Left lung (tissue), 10 donors: Measurements from ENCODE around the gene C2orf78. TPM values are rescaled to one million over a fixed set of nuclear protein-coding genes. Genes with fewer than 3 reads are reported as not detected.
"Not testable (repeated sequence)": the region's sequence is repeated elsewhere in the genome, so short reads cannot be mapped to it uniquely, and the experiment has no call there.

Source experiments
- ATAC-seq: fragments of 200-7000 bp; cut with Tn5 transposase; one replicate; pipeline ENCODE4 v1.9.1; 2020; ENCODE audit warnings: moderate library complexity
- DNase-seq, 4 donors: peaks; one replicate each; pipeline ENCODE4 v3.0.0-alpha.2; 2013 to 2020
- H3K27ac ChIP-seq, 2 donors: fragments of 200-600 bp; sonication (generic) in 1 of 2; one replicate each; pipeline versions ENCODE4 v1.5.0 to v1.8.0; 2020 to 2021
- H3K27me3 ChIP-seq, 2 donors: fragments of 200-600 bp; sonication (generic) in 1 of 2; one replicate each; pipeline versions ENCODE4 v1.5.0 to v1.8.0; 2020 to 2021
- H3K36me3 ChIP-seq, 2 donors: fragments of 200-600 bp; sonication (generic) in 1 of 2; one replicate each; pipeline versions ENCODE4 v1.5.0 to v1.8.0; 2020 to 2021
- H3K4me1 ChIP-seq, 2 donors: fragments of 200-600 bp; one replicate each; pipeline ENCODE4 v1.8.0; 2021
- H3K4me3 ChIP-seq, 2 donors: fragments of 200-600 bp; sonication (generic) in 1 of 2; one replicate each; pipeline versions ENCODE4 v1.5.0 to v1.8.0; 2020 to 2021; ENCODE audit warnings: mild to moderate bottlenecking in 1 of 2
- H3K9me3 ChIP-seq, 2 donors: fragments of 200-600 bp; sonication (generic) in 1 of 2; one replicate each; pipeline versions ENCODE4 v1.5.0 to v1.8.0; 2020 to 2021
- intact Hi-C, 2 donors: fragments of 100-400 bp; cut with DNase I; formaldehyde crosslinking; loops; one replicate each; pipeline versions ENCODE4 v1.11.2 to v1.14.2; 2022
- polyA plus RNA-seq, 6 donors: library from polyadenylated mRNA; unstranded; fragments of 120-200 nt; gene quantifications; one replicate each; pipeline ENCODE4 v1.2.1, GENCODE V29; 2013; ENCODE audit not compliant: insufficient read length in 6 of 6
- total RNA-seq, 2 donors: library from RNA; stranded (reverse); fragmentation: NEBNext Ultra II Directional; extraction: Animal tissue kit (Norgen Biotek cat#: 25700); gene quantifications; one replicate each; pipeline ENCODE4 v1.2.1, GENCODE V29; 2021
- TF ChIP-seq, protein P1 (sequence below), 2 donors: fragments of 200-600 bp; sonication (generic) in 1 of 2; IDR thresholded peaks; one replicate each; pipeline versions ENCODE4 v1.5.0 to v1.8.0; 2021; ENCODE audit warnings: antibody characterized with exemption in 2 of 2
- donor health status: DM: no; HTN: yes; CAD: no.
- donor health status: DM: no; HTN: no; CAD: no.

C2orf78 gene
- total and polyA plus RNA-seq, 8 donors = not detected

DNA sequence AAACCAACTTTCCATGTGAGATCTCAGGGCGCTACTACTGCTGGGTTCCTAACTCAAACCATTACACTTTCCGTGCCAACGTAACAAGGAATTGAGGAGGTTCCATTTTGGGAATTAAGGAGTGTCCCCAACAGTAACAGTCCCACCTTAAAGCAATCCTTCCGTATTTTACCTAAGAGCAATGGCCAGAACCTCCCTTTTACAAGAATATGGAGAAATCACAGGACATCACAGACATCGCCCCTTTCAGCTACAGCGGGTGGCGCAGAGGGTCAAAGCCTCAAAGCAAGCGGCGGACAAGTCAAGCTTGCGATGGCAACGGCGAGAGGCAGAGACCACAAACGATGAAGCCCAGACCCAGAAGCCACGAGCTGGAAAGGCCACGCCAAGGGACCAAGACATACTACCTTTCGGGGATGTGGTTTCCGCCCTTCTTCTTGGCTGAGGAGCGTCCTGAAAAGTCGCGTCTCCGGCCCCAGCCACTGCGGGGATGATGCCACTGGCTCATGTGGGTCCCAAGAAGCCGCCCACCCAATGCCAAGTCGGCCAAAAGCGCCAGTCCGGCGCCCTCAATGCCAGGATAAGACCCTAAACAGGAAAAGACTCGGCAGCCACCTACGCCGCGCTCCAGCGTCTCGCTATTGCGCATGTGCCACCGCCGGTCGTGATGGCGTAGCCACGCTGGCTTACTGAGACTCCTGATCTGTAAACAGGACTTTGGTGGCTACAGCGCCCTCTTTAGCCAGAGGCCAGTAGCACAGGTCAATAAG lies 4.3 kb upstream of the C2orf78 start, which contains the start of gene DUSP11:
Gene DUSP11, minus strand, starts transcription at position 637 of the 770 bp plus-strand sequence. Its CDS starts 129 bp downstream, at position 508.
- peak within 1 kb of the TSS; percentile 89 to 91 for H3K27ac ChIP-seq
- TF ChIP-seq, protein P1, sequence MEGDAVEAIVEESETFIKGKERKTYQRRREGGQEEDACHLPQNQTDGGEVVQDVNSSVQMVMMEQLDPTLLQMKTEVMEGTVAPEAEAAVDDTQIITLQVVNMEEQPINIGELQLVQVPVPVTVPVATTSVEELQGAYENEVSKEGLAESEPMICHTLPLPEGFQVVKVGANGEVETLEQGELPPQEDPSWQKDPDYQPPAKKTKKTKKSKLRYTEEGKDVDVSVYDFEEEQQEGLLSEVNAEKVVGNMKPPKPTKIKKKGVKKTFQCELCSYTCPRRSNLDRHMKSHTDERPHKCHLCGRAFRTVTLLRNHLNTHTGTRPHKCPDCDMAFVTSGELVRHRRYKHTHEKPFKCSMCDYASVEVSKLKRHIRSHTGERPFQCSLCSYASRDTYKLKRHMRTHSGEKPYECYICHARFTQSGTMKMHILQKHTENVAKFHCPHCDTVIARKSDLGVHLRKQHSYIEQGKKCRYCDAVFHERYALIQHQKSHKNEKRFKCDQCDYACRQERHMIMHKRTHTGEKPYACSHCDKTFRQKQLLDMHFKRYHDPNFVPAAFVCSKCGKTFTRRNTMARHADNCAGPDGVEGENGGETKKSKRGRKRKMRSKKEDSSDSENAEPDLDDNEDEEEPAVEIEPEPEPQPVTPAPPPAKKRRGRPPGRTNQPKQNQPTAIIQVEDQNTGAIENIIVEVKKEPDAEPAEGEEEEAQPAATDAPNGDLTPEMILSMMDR (IDR thresholded peaks at IDR 0.05) = peak; percentile 93 to 95
- peak within 1 kb of the TSS; percentile 80 to 89 for H3K4me3 ChIP-seq
- intact Hi-C loops = no loop called here
- peak; percentile 100 for ATAC-seq
- no peaks in the 10 kb centered on the region for H3K9me3 ChIP-seq
- H3K4me1 ChIP-seq = peaks cover 5 to 35% of the 10 kb centered on the region in 2 donors
- peak; percentile 88 to 98 (median 96) for DNase-seq
- H3K36me3 ChIP-seq = peaks cover 0 to 28% of the 10 kb centered on the region in 2 donors
- no peaks in the 10 kb centered on the region for H3K27me3 ChIP-seq

DNA sequence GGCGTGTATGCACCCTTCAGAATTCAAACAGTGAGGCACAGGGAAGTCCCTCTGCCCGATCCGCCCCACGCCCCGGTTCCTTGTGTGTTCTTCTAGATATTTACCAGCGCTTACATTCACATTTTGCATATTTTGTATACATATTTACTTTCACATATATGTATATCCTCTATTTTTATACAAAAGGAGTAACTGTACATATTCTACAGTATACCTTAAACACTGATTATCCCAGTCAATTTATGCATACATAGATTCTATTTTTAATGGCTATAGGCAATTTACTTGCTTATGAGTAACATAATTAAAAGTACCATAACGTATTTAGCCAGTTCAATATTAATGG lies 3.8 kb upstream of the C2orf78 start:
- ATAC-seq = no peak
- H3K9me3 ChIP-seq = no peaks in the 10 kb centered on the region
- H3K4me1 ChIP-seq = peaks cover 5 to 35% of the 10 kb centered on the region in 2 donors
- H3K27ac ChIP-seq = peak overlapping the region in 1 of 2 donors; percentile 89
- TF ChIP-seq, protein P1 (IDR thresholded peaks at IDR 0.05) = no peak
- H3K4me3 ChIP-seq = peak overlapping the region; percentile 80 to 89
- no peaks in the 10 kb centered on the region for H3K27me3 ChIP-seq
- intact Hi-C loops = no loop called here
- DNase-seq = no peak
- H3K36me3 ChIP-seq = peaks cover 0 to 23% of the 10 kb centered on the region in 2 donors

DNA sequence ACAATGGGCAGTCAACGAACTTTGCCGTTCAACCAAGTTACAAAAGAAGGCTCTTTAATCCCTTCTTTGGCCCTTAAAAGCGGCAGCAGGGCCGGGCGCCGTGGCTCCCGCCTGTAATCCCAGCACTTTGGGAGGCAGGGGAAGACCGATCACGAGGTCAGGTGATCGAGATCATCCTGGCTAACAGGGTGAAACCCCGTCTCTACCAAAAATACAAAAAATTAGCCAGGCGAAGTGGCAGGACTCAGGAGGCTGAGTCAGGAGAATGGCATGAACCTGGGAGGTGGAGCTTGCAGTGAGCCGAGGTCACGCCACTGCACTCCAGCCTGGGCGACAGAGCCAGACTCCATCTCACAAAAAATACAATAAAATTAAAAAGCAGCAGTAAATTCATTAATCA lies 581 bp upstream of the C2orf78 start:
- H3K9me3 ChIP-seq, H3K27me3 ChIP-seq, intact Hi-C loops, H3K36me3 ChIP-seq, ATAC-seq, H3K4me3 ChIP-seq, H3K27ac ChIP-seq: not testable (repeated sequence)
- peak in 1 of 4 donors; percentile 43 for DNase-seq
- peaks cover 5 to 15% of the 10 kb centered on the region in 2 donors for H3K4me1 ChIP-seq

DNA sequence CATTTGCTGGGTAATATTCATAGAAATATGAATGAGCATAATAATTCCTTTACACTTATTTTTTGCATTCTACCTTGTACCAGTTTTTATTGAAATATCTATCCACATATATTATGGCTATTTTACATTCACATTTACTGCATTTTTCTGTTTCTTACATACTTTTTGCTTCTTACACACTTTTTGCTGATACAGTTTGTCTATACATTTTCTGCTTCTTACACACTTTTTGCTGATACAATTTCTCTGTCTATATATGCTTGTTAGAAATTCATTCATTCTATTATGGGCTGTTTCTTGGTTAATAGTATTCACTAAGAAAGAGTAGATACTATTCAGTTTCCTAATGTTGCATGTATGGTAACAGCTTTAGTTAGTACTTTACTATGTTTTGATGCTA lies 27.9 kb downstream of the C2orf78 start:
- TF ChIP-seq, protein P1 (IDR thresholded peaks at IDR 0.05) = no peak
- no peaks in the 10 kb centered on the region for H3K9me3 ChIP-seq
- no peaks in the 10 kb centered on the region for H3K36me3 ChIP-seq
- H3K27ac ChIP-seq = no peak overlapping the region
- H3K4me3 ChIP-seq = no peak overlapping the region
- DNase-seq = no peak
- no peaks in the 10 kb centered on the region for H3K4me1 ChIP-seq
- ATAC-seq = no peak
- no peaks in the 10 kb centered on the region for H3K27me3 ChIP-seq
- intact Hi-C loops = no loop called here

DNA sequence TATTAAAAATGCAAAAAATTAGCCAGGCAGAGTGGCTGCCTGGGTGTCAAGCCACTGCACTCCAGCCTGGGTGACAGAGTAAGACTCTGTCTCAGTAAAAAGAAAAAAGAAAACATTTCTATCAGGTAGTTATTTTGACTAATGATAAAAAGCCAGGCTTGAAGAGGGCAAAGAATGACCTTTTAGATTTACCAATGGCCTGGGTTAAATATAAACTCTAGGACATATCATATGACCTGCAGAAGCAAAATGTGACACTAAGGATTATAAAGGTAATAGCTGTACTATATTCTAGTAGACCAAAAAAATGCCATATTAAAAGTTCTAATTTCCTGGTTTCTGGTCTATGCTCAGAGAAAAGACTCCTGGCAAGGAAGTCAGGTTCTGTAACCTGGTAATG lies 28.7 kb downstream of the C2orf78 start:
- Histone ChIP-seq H3K9me3 (no peaks in the 10 kb centered on the region), H3K4me3 (no peak overlapping the region), H3K36me3 (no peaks in the 10 kb centered on the region), H3K27ac (no peak overlapping the region), H3K4me1 (no peaks in the 10 kb centered on the region), H3K27me3 (no peaks in the 10 kb centered on the region)
- intact Hi-C loops = no loop called here
- TF ChIP-seq, protein P1 (IDR thresholded peaks at IDR 0.05) = no peak
- ATAC-seq = no peak
- no peak for DNase-seq
